Femur (tissue), 1 donor: ENCODE data around the gene ZP4.
A peak's percentile ranks its signal among the peaks of the same experiment; 100 is the strongest.
"Not testable (repeated sequence)": the region's sequence is repeated elsewhere in the genome, so short reads cannot be mapped to it uniquely, and the experiment has no call there.

Experiments
- DNase-seq: peaks from one replicate; pipeline ENCODE4 v3.0.0-alpha.2; 2017

Gene ZP4

GRCh38 chr1:237875291-237875690 lies 15.4 kb downstream of the ZP4 start:
- DNase-seq, result no peak

- DNase-seq, result no peak
Measured at GRCh38 chr1:237873487-237874211, 17.1 kb downstream of the ZP4 start.

GRCh38 chr1:237868817-237869600 lies 21.7 kb downstream of the ZP4 start:
- no peak for DNase-seq

DNA sequence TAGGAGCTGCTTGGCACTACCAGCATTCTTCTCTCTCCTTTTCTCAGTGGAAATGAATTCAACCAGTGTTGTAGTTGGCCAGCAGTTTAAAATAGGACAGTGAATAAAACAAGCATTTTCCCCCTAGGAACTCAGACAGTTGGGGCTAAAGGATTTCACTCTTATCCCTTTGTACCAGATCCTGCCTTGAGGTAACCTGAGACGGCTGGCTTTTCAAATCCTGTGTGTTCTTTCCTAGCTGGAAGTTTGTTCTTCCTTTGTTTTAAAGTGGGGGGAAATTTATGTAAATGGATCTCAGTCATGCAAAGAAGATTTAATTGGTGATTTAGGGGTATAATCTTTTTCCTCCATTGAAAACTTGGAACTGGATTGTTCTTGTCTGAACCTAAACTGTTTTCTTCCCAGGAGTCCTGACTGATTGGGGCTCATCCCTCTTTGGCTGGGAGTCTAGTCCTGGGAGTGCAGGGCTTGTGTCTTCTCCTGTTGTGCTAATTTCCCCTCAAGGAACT lies 23.3 kb downstream of the ZP4 start:
- no peak for DNase-seq

GRCh38 chr1:237864338-237865244 lies 26.1 kb downstream of the ZP4 start:
- DNase-seq, result peak; percentile 68

GRCh38 chr1:237863234-237863633 lies 27.5 kb downstream of the ZP4 start:
- no peak for DNase-seq

DNA sequence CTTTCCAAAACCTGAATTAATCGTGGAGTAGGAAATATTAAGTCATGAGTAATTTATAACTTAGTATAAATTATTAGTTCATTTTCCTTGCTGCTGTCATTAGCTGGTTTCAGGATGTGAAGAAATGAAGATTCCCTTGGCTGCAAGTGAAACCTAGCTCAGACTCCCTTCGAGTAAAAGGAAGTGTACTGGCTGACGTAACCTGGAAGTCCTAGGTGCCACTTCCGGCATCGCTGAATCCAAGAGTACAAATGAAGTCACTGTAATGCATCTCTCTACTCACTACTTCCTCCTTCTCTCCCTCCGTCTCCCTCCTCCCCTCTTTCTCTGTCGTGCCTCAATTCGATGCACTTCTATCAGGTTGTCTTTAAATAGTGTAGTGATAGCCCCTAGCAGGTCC lies 28.8 kb downstream of the ZP4 start:
- DNase-seq, result no peak

DNA sequence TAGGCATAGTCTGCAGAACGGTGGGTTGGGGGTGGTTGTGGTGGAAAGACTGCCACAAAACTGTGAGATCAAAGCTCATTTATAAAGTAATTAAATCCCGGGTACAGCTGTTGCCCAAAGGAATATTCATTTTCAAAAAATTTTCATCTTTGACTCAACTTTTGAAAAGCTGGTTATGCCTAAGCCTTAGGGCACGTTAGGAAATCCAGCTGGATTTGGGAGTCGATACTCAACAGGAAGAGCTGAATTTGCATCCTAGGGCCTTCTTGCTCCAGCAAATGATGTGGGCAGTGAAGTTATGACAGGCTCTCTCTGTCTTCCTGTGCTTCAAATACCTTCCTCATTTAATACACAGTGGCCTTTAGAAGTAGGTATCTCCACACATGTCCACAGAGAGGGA lies 31.7 kb downstream of the ZP4 start:
- no peak for DNase-seq

- no peak for DNase-seq
Measured at GRCh38 chr1:237857455-237857854, 33.3 kb downstream of the ZP4 start.

GRCh38 chr1:237852342-237852741 lies 38.4 kb downstream of the ZP4 start:
- no peak for DNase-seq

GRCh38 chr1:237851210-237851845 lies 39.4 kb downstream of the ZP4 start:
- DNase-seq, result peak; percentile 46

- not testable (repeated sequence) for DNase-seq
Measured at GRCh38 chr1:237843516-237843915, 47.2 kb downstream of the ZP4 start.

GRCh38 chr1:237841485-237841884 lies 49.2 kb downstream of the ZP4 start:
- DNase-seq, result no peak

DNA sequence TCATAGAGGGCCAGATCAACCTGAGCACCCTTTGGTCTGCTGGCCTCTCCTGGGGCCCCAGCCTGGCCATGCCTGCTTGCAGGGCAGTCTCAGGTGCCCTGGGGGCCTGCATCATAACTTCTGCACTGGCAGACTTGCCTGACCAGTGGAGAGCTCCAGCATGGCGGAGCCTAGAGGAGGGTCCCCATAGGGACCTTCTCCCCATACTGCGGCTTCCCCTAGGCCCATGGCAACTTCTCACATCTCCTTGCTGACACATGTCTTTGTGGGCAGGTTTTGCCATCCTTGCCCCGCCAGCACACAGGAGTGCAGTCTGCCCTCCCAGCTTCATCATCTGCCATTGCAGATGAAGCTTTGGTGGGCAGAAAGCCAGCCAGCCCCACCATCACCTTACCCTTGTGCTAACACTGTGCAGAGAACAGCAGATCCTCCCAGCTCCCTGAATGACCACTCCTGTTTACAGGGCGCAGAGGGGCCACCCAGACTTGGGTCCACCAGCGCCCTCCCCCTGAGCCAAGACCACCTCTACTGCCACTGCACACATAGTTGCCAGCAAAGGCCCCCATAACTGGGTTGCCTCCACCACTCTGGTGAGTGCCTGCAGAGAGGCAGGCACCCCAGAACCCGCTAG lies 51.7 kb downstream of the ZP4 start:
- DNase-seq, result no peak

GRCh38 chr1:237838320-237838719 lies 52.4 kb downstream of the ZP4 start:
- no peak for DNase-seq

GRCh38 chr1:237834461-237834860 lies 56.3 kb downstream of the ZP4 start:
- no peak for DNase-seq

GRCh38 chr1:237834048-237834447 lies 56.7 kb downstream of the ZP4 start:
- no peak for DNase-seq

DNA sequence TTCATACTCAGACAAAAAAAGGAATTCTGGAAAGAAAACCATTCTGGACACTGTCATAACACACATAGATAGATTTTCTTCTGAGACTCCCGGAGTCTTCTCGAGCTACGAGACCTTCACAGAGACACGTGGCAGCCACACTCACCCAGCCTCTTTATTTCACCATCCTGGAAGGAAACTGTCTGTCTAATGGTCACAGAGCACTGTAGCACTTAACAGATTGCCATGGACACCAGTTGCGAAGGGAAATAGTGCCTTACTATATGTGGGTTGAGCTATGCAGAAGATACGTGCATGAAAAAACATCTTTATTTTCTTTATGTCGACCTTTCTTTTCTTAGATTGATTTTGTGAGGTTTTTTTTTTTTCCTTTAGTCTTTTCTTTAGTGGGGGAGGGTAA lies 57.9 kb downstream of the ZP4 start:
- no peak for DNase-seq
